LNCaP clone FGC (cell line): ENCODE measurements around the gene FNDC3B.
"Not testable (repeated sequence)": the region's sequence is repeated elsewhere in the genome, so short reads cannot be mapped to it uniquely, and the experiment has no call there.

Source experiments
- DNase-seq: peaks from one replicate; pipeline ENCODE4 v3.0.0-alpha.2; 2011; ENCODE audit warnings: low read depth
- H3K4me3 ChIP-seq: 2 replicates; pipeline ENCODE4 v1.5.1; 2011; ENCODE audit warnings: mild to moderate bottlenecking, low read depth, low read length, control low read depth
- CTCF ChIP-seq: IDR thresholded peaks from 2 replicates; pipeline ENCODE4 v1.5.1; 2012; ENCODE audit warnings: mild to moderate bottlenecking; ENCODE audit not compliant: control insufficient read depth, insufficient read depth; ENCODE audit errors: extremely low read depth

FNDC3B gene

DNA sequence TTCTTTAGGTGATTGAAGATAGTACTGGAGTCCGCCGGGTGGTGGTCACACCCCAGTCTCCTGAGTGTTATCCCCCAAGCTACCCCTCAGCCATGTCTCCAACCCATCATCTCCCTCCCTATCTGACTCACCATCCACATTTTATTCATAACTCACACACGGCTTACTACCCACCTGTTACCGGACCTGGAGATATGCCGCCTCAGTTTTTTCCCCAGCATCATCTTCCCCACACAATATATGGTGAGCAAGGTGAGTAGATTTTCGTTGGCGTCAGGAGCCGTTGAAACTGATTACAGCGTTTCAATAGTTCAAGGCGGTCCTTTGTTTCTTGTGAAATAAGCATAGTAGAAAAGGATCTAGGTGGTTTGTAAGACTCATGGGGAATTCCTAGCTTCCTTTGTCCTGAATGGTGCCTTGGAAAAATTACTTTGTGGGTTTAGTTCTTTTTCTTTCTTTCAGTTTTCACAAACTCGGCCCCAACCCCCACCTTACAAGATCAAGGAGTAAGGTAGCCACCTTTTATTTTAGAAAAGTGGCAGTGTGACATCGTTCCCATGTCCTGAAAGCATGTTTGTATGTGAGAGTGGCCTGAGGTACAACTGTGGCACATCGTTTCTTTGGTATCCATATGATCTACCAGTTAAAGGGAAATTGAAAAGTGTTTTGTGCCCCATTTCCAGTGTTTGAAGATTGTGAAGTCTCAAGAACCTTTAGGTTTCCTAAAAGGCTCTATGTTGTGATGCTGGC, 208.3 kb downstream of the FNDC3B start:
- TF ChIP-seq CTCF = no peak
- no peak for DNase-seq
- no peak overlapping the region for H3K4me3 ChIP-seq

GRCh38 chr3:172249039-172249438, 209.7 kb downstream of the FNDC3B start:
- H3K4me3 ChIP-seq = no peak overlapping the region
- no peak for DNase-seq
- no peak for TF ChIP-seq CTCF

DNA sequence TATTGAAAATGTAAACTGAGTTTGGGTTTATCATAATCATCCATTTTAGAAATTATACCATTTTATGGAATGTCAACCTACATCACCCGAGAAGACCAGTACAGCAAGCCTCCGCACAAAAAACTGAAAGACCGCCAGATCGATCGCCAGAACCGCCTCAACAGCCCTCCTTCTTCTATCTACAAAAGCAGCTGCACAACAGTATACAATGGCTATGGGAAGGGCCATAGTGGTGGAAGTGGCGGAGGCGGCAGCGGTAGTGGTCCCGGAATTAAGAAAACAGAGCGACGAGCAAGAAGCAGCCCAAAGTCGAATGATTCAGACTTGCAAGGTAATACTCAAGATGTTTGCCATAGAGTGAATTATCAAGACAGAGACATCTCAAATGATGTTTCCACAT, 211.8 kb downstream of the FNDC3B start:
- TF ChIP-seq CTCF = no peak
- H3K4me3 ChIP-seq = no peak overlapping the region
- DNase-seq = no peak

DNA sequence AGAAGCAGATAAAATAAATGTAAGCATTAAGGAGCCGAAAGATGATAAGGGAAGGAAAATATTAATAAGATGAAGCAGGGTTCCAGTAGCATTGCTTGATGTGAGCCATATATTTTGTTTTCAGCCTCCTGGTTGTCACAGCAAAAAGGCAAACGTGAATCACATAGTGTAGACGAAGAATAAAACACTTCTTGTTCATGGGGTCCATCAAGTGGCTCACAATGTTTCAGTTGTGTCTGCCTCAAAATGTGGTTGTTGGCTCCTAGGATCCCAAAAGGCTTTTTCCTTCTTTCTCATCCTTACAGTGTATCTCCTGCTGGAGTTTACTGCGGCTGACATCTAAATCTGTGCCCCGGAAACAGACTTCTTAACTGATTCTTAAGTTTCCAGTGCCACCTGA, 213.8 kb downstream of the FNDC3B start:
- DNase-seq = no peak
- H3K4me3 ChIP-seq = no peak overlapping the region
- no peak for TF ChIP-seq CTCF

DNA sequence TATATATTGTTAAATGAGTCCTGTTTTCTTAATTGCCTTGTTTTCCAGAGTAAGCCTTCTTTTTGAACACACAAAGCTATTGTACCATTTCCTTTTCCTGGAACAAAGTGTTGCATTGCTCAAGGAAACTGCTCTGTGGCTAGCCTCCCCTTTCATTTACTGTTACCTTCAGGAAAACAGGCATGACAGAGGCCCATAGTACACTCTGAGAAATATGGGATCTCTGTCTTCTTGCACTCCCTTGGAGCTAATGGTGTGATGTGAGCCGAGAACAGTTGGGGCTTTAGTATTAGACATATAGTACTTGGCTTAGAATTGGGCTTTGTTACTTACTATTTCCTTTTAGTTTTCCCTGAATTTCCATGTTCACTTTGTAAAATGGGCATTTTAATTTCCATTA, 215.2 kb downstream of the FNDC3B start:
- TF ChIP-seq CTCF = no peak
- DNase-seq = no peak
- H3K4me3 ChIP-seq = no peak overlapping the region

- not testable (repeated sequence) for H3K4me3 ChIP-seq, DNase-seq
Observed at GRCh38 chr3:172255321-172255720, 215.9 kb downstream of the FNDC3B start.

- no peak overlapping the region for H3K4me3 ChIP-seq
- no peak for TF ChIP-seq CTCF
- DNase-seq = no peak
Observed at GRCh38 chr3:172256101-172256734, 216.8 kb downstream of the FNDC3B start.
